SH-SY5Y (cell line): ENCODE measurements around the gene LDAH.

Experiments
- GATA2 ChIP-seq: IDR thresholded peaks from 2 replicates; pipeline ENCODE4 v1.6.1; 2011; ENCODE audit warnings: mild to moderate bottlenecking, low read depth, low read length
- GATA3 ChIP-seq: IDR thresholded peaks from 2 replicates; pipeline ENCODE4 v1.6.1; 2011; ENCODE audit warnings: low read depth, mild to moderate bottlenecking, low read length, moderate library complexity

GRCh38 chr2:20762945-20763683 lies 59.8 kb downstream of the LDAH start:
- TF ChIP-seq GATA3 (no peak), GATA2 (no peak)
